BE2C (cell line): ENCODE measurements around the gene RASA3.

Experiments
- DNase-seq: peaks from one replicate; pipeline ENCODE4 v3.0.0-alpha.2; 2020
- H3K27me3 ChIP-seq: fragments of 250-450 bp; sonication (Bioruptor Pico); 2 replicates; pipeline ENCODE4 v1.5.1; 2020; ENCODE audit warnings: mild to moderate bottlenecking
- H3K36me3 ChIP-seq: fragments of 250-450 bp; sonication (Bioruptor Pico); 2 replicates; pipeline ENCODE4 v1.5.1; 2020; ENCODE audit warnings: mild to moderate bottlenecking
- H3K4me1 ChIP-seq: fragments of 250-450 bp; sonication (Bioruptor Pico); 2 replicates; pipeline ENCODE4 v1.5.1; 2020
- H3K4me3 ChIP-seq: 2 replicates; pipeline ENCODE4 v1.5.1; 2011; ENCODE audit warnings: low read depth, low read length
- H3K9me3 ChIP-seq: fragments of 250-450 bp; sonication (Bioruptor Pico); 2 replicates; pipeline ENCODE4 v1.5.1; 2020
- TF ChIP-seq, protein P1 (sequence below): IDR thresholded peaks from 2 replicates; pipeline ENCODE4 v1.5.1; 2012; ENCODE audit warnings: mild to moderate bottlenecking, low read depth, low read length

The RASA3 gene

DNA sequence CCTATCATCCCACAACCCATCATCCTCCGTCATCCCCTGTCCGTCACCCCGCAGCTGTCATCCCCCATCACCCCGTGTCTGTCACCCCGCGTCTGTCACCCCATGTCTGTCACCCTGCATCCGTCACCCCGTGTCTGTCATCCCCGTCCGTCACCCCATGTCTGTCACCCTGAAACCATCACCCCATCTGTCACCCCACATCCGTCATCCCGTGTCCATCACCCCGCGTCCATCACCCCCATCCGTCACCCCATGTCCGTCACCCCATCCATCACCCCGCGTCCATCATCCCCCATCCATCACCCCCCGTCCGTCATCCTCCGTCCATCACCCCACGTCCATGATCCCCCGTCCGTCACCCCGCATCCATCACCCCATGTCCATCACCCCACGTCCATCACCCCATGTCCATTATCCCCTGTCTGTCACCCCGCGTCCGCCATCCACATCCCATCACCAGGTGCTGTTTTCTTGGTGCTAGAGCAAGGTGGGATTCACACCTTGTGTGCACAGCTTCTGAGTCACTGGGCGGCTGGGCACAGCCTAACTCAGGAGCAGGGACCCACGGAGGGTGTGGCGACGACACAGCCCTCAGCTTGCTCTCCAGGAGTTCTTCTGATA lies 24.2 kb downstream of the RASA3 start:
- Histone ChIP-seq H3K4me1 (peaks cover 20% of the 10 kb centered on the region), H3K4me3 (no peak overlapping the region), H3K36me3 (no peaks in the 10 kb centered on the region), H3K27me3 (no peaks in the 10 kb centered on the region), H3K9me3 (no peaks in the 10 kb centered on the region)
- DNase-seq: peak; percentile 4
- TF ChIP-seq, protein P1, sequence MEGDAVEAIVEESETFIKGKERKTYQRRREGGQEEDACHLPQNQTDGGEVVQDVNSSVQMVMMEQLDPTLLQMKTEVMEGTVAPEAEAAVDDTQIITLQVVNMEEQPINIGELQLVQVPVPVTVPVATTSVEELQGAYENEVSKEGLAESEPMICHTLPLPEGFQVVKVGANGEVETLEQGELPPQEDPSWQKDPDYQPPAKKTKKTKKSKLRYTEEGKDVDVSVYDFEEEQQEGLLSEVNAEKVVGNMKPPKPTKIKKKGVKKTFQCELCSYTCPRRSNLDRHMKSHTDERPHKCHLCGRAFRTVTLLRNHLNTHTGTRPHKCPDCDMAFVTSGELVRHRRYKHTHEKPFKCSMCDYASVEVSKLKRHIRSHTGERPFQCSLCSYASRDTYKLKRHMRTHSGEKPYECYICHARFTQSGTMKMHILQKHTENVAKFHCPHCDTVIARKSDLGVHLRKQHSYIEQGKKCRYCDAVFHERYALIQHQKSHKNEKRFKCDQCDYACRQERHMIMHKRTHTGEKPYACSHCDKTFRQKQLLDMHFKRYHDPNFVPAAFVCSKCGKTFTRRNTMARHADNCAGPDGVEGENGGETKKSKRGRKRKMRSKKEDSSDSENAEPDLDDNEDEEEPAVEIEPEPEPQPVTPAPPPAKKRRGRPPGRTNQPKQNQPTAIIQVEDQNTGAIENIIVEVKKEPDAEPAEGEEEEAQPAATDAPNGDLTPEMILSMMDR: no peak

DNA sequence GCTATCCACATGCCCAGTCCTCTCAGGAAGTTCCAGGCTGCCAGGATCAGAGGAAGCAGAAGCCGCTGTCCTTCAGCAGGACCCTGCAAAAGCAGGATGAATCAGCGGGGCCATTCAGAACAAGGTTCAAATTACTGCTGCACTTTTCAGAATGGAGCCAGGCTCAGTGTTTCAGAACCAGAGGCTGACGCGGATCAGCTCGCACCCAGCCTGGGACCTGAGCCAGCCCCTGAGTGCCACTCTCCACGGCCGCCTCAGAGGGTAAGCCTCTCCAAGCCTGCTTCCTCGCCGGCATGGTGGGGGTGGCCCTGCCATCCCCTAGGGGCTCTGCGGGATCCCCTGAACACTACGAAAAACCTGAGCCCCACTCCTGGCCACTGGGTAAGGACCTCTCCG lies 24.7 kb downstream of the RASA3 start:
- no peaks in the 10 kb centered on the region for H3K9me3 ChIP-seq
- TF ChIP-seq, protein P1: no peak
- H3K36me3 ChIP-seq: no peaks in the 10 kb centered on the region
- DNase-seq: peak; percentile 8
- peaks cover 20% of the 10 kb centered on the region for H3K4me1 ChIP-seq
- H3K27me3 ChIP-seq: no peaks in the 10 kb centered on the region
- no peak overlapping the region for H3K4me3 ChIP-seq

DNA sequence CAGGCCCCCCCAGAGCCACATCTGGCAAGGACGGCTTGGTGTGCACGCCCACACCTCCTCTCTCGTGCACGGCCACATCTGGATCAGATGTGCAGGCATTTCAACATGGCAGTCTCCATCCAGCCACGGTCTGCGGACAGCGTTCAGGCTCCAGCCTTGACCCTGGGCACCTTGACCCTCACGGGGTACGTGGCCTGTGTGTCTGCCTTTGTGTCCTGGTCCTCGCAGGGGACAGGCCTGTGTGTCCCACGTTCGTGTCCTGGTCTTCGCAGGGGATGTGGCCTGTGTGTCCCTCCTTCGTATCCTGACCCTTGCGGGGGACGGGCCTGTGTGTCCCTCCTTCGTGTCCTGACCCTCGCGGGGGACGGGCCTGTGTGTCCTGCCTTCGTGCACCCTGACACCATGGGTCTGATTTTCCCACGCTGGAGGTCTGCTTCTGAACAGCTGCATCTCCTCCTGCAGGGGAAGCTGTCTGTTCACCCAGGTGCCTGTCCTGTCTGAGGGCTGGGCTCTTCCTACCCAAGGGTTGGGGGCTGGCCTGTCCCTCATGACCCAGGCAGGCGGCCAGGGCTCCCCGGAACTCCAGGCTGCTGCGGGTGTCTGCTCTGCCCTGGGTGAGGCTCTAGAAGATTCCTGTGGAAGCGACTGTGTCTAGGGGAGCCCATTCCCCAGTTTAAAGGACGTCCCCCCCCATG lies 25.3 kb downstream of the RASA3 start:
- H3K36me3 ChIP-seq: no peaks in the 10 kb centered on the region
- TF ChIP-seq, protein P1: no peak
- H3K4me3 ChIP-seq: no peak overlapping the region
- peak; percentile 9 for DNase-seq
- H3K27me3 ChIP-seq: no peaks in the 10 kb centered on the region
- H3K4me1 ChIP-seq: peaks cover 17% of the 10 kb centered on the region
- no peaks in the 10 kb centered on the region for H3K9me3 ChIP-seq

DNA sequence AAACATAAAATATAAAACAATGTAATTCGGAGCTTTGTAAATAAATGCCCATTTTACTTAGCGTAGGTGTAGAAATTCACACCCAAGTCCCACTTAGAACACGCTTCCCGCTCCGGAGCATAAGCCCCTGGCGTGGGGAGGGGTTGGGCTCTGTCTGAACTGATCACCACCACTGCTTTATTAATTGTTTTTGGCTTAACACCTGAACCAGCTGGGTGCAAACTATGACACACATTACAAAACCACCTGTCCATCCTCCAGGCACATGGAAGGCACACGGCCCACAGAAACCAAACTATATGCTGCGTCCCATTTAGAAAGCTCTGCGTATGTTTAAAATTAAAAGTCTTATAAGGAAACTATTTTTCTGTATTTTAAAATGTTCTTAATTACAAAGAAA lies 25.9 kb downstream of the RASA3 start:
- H3K36me3 ChIP-seq: no peaks in the 10 kb centered on the region
- no peaks in the 10 kb centered on the region for H3K9me3 ChIP-seq
- TF ChIP-seq, protein P1: no peak
- H3K27me3 ChIP-seq: no peaks in the 10 kb centered on the region
- no peak for DNase-seq
- no peak overlapping the region for H3K4me3 ChIP-seq
- peaks cover 11% of the 10 kb centered on the region for H3K4me1 ChIP-seq

DNA sequence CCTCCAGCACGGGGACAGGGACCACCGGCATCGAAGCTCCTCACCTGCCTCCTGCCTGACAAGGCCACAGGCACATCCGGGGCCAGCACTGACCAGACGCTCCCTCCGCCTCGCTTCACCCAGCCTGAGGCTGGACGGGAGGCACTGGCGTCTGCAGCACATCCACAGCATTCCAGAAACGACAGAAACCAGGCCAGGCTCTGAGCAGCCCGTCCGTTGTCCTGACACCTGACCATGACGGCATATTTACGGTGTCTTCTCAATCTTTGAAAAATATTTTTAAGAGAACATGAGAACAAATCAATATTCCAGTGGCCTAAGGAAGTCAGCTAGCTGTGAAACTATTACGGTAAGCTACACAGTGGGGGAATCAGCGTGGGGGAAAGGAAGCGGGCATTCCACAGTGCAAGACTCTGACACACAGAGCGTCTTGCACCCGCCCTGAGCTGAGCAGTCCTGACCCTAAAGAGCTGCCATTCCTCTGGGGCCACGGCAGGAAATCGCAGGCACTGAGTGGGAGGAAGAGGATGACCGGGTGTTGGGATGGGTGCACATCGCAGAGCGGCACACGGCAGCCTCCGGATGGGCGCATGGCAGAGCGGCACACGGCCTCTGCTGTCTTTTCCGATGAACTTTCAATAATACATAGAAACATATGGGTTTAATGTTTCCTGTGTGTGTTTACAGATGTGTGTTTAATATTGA lies 26.8 kb downstream of the RASA3 start:
- H3K9me3 ChIP-seq: no peaks in the 10 kb centered on the region
- no peaks in the 10 kb centered on the region for H3K27me3 ChIP-seq
- H3K4me1 ChIP-seq: peaks cover 10% of the 10 kb centered on the region
- no peak overlapping the region for H3K4me3 ChIP-seq
- DNase-seq: peak; percentile 13
- H3K36me3 ChIP-seq: no peaks in the 10 kb centered on the region
- TF ChIP-seq, protein P1: no peak
